SU-DHL-6 (cell line): Measurements from ENCODE around the gene PPFIA2.
A peak's percentile ranks its signal among the peaks of the same experiment; 100 is the strongest.

ENCODE experiments used
- H2AFZ ChIP-seq: fragments of 200-600 bp; sonication (generic); 2 replicates; pipeline ENCODE4 v1.6.1; 2014; ENCODE audit warnings: low read depth, mild to moderate bottlenecking, moderate library complexity, mixed read lengths, antibody characterized with exemption, low read length; ENCODE audit not compliant: severe bottlenecking
- H3F3A ChIP-seq: fragments of 200-600 bp; shearing (Covaris generic); 2 replicates; pipeline ENCODE4 v1.6.0; 2016; ENCODE audit warnings: antibody characterized with exemption, mild to moderate bottlenecking; ENCODE audit not compliant: insufficient read depth
- H3K27ac ChIP-seq: fragments of 200-600 bp; sonication (generic); 2 replicates; pipeline ENCODE4 v1.5.1; 2016; ENCODE audit warnings: low read depth, mild to moderate bottlenecking, low read length, moderate library complexity, mixed read lengths
- H3K27me3 ChIP-seq: fragments of 200-600 bp; sonication (generic), shearing (Covaris generic); 2 replicates; pipeline ENCODE4 v1.6.0; 2014; ENCODE audit warnings: mild to moderate bottlenecking, low read length
- H3K36me3 ChIP-seq: fragments of 200-600 bp; sonication (generic); 2 replicates; pipeline ENCODE4 v1.6.1; 2014; ENCODE audit warnings: mild to moderate bottlenecking, low read length, mixed read lengths
- H3K4me2 ChIP-seq: fragments of 300-600, 200-600 bp; shearing (Covaris generic), sonication (generic); 2 replicates; pipeline ENCODE4 v1.6.0; 2014; ENCODE audit warnings: low read length, low read depth, mild to moderate bottlenecking; ENCODE audit not compliant: poor library complexity, severe bottlenecking
- H3K4me3 ChIP-seq: fragments of 200-600 bp; sonication (generic); 2 replicates; pipeline ENCODE4 v1.5.1; 2014; ENCODE audit warnings: antibody characterized with exemption, low read length, mild to moderate bottlenecking, mixed read lengths; ENCODE audit not compliant: insufficient read depth, poor library complexity, severe bottlenecking
- H3K79me2 ChIP-seq: fragments of 200-600 bp; sonication (generic); 2 replicates; pipeline ENCODE4 v1.6.1; 2014; ENCODE audit warnings: mild to moderate bottlenecking, low read length, moderate library complexity; ENCODE audit not compliant: insufficient read depth
- H3K9ac ChIP-seq: fragments of 200-600 bp; sonication (generic); 2 replicates; pipeline ENCODE4 v1.7.0; 2014; ENCODE audit warnings: mild to moderate bottlenecking, low read length
- H3K9me2 ChIP-seq: fragments of 200-600 bp; sonication (generic); replicated peaks from 2 replicates; pipeline ENCODE4 v1.6.1; 2014; ENCODE audit warnings: low read length; ENCODE audit not compliant: insufficient read depth
- H3K9me3 ChIP-seq: fragments of 200-600 bp; sonication (generic); 2 replicates; pipeline ENCODE4 v1.6.1; 2014; ENCODE audit warnings: low read length, mixed read lengths; ENCODE audit not compliant: insufficient read depth
- H4K20me1 ChIP-seq: fragments of 200-600 bp; sonication (generic); 2 replicates; pipeline ENCODE4 v1.6.1; 2014; ENCODE audit warnings: low read depth, mild to moderate bottlenecking, antibody characterized with exemption, low read length, moderate library complexity, mixed read lengths
- CTCF ChIP-seq: fragments of 200-600 bp; sonication (generic); IDR thresholded peaks from one replicate; pipeline ENCODE4 v1.5.1; 2017; ENCODE audit warnings: antibody characterized with exemption, mild to moderate bottlenecking, low read length, moderate library complexity; ENCODE audit not compliant: insufficient read depth, poor library complexity, severe bottlenecking
- EZH2phosphoT487 ChIP-seq: fragments of 200-600 bp; sonication (generic), shearing (Covaris generic); conservative IDR thresholded peaks from 2 replicates; pipeline ENCODE4 v1.6.1; 2018; ENCODE audit warnings: mild to moderate bottlenecking, antibody characterized with exemption, low read length, moderate library complexity, mixed read lengths

The PPFIA2 gene

GRCh38 chr12:81360916-81361315, 398.2 kb downstream of the PPFIA2 start:
- Histone ChIP-seq H3F3A (no peaks in the 10 kb centered on the region), H2AFZ (no peak overlapping the region), H3K4me3 (no peak overlapping the region), H3K27me3 (no peaks in the 10 kb centered on the region), H3K36me3 (no peaks in the 10 kb centered on the region), H3K9me3 (no peaks in the 10 kb centered on the region), H3K4me2 (no peak overlapping the region), H4K20me1 (no peaks in the 10 kb centered on the region), H3K9me2 (no peaks in the 10 kb centered on the region), H3K9ac (no peak overlapping the region), H3K79me2 (no peaks in the 10 kb centered on the region), H3K27ac (no peak overlapping the region)
- TF ChIP-seq EZH2phosphoT487, result no peak
- no peak for TF ChIP-seq CTCF

GRCh38 chr12:81359736-81360135, 399.4 kb downstream of the PPFIA2 start:
- no peak overlapping the region for H3K9ac ChIP-seq
- no peak overlapping the region for H3K27ac ChIP-seq
- H3K9me2 ChIP-seq, result no peaks in the 10 kb centered on the region
- no peak overlapping the region for H2AFZ ChIP-seq
- TF ChIP-seq EZH2phosphoT487 (no peak), CTCF (no peak)
- H3K79me2 ChIP-seq, result no peaks in the 10 kb centered on the region
- no peaks in the 10 kb centered on the region for H3K9me3 ChIP-seq
- H3K4me2 ChIP-seq, result no peak overlapping the region
- H3K36me3 ChIP-seq, result no peaks in the 10 kb centered on the region
- H4K20me1 ChIP-seq, result no peaks in the 10 kb centered on the region
- H3K4me3 ChIP-seq, result no peak overlapping the region
- no peaks in the 10 kb centered on the region for H3F3A ChIP-seq
- H3K27me3 ChIP-seq, result no peaks in the 10 kb centered on the region

- H3K27me3 ChIP-seq, result no peaks in the 10 kb centered on the region
- no peak overlapping the region for H3K4me3 ChIP-seq
- H3K9ac ChIP-seq, result no peak overlapping the region
- no peaks in the 10 kb centered on the region for H3K79me2 ChIP-seq
- H3K27ac ChIP-seq, result no peak overlapping the region
- no peaks in the 10 kb centered on the region for H3K9me3 ChIP-seq
- no peaks in the 10 kb centered on the region for H3K9me2 ChIP-seq
- H3F3A ChIP-seq, result no peaks in the 10 kb centered on the region
- no peaks in the 10 kb centered on the region for H3K36me3 ChIP-seq
- no peak overlapping the region for H2AFZ ChIP-seq
- peak overlapping the region; percentile 19 for H3K4me2 ChIP-seq
- TF ChIP-seq CTCF, result no peak
- no peak for TF ChIP-seq EZH2phosphoT487
- no peaks in the 10 kb centered on the region for H4K20me1 ChIP-seq
Observed at GRCh38 chr12:81354327-81354932, 404.7 kb downstream of the PPFIA2 start.
